NCI-H2171 (cell line): Measurements from ENCODE around the gene SRSF11.

Experiments used
- DNase-seq: peaks from one replicate; lab custom pipeline; 2025; lab: John Stamatoyannopoulos, UW

SRSF11 gene

DNA sequence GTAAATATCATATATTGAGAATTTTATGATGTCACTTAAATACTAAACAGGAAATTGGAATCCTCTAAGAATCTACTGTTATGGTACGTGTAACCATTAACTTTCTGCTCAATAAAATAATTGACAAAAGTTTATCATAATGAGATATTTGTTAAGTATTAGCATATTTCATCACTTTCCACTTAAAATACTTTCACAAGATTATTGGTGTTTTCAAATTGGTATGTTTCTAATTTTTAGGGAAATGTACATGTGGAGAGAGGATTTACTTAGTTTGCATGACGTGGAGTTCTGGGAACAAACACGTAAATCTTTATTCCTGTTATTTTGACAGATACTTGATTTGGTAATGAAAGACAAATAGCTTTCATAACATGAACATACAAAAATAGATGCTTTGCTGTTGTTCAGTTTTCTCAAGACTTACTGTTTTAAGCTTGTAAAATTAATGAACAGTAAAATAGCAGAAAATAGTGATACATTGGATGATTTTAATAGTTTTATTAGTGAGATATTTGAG lies 1.6 kb downstream of the SRSF11 start:
- no peak for DNase-seq

GRCh38 chr1:70224954-70225353 lies 3.8 kb downstream of the SRSF11 start:
- DNase-seq = no peak

DNA sequence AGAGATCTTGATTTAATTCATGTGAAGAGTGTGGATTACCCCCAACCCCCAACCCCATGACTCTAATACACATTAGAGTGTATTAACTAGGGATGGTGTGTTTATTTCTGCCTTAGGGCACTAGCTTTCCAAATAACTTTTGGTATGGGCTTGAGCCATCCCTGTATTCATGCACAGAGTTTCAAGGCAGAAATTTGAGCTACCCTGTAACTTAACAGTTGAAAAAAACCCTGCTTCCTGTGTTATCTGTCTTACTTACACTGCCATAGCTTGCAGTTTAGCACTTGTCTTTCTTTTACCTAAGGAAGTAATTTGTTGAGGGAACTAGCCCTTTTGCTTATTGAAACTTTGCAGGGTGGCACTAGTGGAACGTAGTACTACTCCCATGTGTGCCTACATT lies 6.3 kb downstream of the SRSF11 start:
- DNase-seq = no peak

DNA sequence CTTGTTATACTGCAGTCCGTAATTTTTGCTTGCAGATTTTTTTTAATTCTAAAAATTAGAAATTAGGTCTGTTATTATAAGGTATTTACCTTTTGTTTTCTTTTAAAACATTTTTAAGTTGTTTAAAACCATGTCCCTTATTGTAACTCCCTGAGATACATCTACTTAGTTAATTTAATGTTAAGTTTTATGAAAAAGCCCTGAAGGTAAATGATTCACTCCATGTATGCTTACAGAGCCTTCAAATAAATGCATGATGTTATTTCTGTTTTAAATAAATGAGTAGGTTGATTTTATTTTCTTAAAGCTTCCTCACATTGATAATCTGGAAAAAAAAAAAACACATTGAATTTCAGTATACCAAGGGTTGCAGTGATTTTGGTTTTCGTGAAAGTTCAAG lies 7.5 kb downstream of the SRSF11 start:
- DNase-seq = no peak

DNA sequence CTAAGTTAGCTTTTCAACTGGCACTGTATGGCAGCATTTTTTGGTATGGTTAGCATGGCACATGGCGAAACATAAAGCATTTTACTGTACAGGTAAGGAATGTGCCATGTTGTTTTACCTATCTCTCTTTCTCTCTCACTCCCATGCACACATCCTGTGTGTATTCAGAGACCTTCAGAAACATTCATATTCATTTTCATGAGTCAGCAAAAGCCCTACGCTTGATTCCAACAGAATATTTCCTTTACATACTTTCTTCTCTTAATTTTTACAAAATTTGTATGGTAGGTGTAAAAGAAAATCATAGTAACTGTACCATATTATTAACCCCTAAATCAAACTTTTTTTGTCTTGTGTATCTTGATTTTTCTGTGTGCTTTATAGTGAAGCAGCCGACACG lies 10.3 kb downstream of the SRSF11 start:
- no peak for DNase-seq

- no peak for DNase-seq
Observed at GRCh38 chr1:70234733-70235132, 13.6 kb downstream of the SRSF11 start.

DNA sequence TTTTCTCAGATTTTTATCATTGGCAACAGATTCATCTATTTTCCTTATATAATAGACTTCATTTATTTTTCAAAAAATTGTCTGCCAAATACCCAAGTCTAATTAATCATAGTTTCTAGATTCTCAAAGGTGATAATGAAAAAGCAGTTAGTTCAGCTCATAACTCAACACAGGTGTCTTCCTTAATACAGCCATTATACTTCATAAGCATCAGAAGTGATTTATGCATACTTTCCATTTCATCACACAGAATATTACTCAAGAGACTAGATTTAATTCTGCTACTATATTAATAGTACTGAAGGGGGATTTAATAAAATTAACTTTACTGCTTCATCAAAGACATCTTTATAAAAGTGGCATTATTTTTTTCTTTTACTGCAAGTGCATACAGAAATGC lies 18.8 kb downstream of the SRSF11 start:
- no peak for DNase-seq

GRCh38 chr1:70247122-70247521 lies 25.9 kb downstream of the SRSF11 start:
- DNase-seq = no peak

DNA sequence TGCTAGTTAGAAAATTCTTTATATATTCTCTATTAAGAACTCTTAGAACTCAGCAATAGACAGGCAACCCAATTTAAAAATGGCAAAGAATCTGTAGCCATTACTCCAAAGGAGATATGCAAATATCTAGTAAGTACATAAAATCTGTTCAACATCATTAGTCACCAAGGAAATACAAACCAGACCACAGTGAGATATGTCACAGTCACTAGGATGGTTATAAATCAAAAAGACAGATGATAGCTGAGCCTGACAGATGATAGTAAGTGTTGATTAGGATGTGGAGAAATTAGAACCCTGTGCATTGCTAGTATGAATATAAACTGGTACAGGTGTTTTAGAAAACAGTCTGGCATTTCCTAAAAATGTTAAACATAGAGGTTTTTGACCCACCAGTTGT lies 26.6 kb downstream of the SRSF11 start:
- DNase-seq = no peak

DNA sequence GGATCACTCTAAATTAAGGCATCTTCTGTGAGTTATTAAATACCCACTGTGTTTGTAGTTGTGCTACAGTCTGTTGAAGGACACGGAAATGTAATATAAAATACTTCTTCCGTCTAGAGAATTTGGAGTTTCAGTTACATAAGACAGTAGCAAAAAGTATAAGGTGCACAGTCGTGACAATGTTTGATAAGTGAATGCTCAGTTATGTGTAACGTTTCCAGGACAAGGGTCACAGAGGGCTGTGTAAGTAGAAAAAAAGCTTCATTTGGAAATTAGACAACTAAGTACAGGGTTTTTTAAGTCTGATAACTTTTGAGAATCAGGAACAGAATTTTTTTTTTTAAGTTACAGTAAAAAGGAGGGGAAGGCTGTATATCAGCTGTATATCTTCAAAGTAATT lies 27.5 kb downstream of the SRSF11 start:
- DNase-seq = no peak

DNA sequence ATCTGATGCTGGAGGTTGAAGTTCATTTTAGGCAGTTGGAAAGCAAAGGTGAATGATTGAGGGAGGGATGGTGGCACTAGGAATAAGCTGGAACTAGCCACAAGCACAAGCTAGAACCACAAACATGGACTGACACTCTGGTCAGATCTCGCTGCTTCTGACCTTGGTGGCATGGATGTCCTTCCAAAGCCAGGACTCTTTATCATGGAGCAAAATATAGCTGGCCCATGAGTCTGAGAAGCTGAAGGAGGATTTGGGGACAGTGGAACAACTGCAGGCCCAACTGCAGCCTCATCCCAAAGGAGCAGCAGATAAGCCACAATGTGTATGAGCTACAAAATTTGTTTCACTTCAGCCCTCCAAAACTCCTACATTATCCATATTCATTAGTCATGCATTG lies 35.5 kb downstream of the SRSF11 start:
- DNase-seq = no peak

DNA sequence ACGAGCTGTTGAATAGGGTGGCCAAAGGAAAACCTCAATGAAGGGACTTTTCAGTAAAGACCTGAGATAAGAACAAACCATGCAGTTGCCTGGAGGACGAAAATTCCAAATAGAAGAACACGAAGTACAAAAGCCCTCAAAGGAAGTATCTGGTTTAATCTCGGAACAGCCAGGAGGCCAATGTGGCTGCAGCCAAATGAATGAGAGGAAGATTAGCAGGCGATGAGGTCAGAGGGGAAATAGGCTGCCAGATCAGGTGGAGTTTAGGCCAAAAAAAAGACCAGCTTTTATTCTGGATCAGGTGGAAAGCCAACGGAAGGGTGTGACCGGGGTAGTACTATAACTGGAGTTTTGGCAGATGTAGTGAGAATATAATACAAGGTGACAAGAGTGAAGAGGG lies 43.7 kb downstream of the SRSF11 start:
- DNase-seq = no peak

DNA sequence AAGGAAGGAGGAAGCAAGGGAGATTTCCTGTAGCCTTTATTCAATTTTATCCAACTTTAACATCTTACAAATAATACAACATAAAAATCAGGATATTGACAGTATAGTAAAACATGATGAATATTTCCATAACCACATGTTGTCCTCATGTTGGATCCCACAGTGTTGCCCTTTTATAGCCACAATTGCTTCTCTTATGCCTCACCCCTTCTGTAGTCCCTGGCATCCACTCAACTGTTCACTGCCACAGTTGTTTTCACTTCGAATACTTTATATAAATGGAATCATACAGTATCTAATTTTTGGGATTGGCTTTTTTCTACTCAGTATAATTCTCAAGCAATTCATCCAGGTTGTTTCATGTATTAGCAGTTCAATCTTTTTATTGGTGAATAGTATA lies 44.8 kb downstream of the SRSF11 start:
- no peak for DNase-seq

GRCh38 chr1:70277875-70278274 lies 56.7 kb downstream of the SRSF11 start:
- no peak for DNase-seq

DNA sequence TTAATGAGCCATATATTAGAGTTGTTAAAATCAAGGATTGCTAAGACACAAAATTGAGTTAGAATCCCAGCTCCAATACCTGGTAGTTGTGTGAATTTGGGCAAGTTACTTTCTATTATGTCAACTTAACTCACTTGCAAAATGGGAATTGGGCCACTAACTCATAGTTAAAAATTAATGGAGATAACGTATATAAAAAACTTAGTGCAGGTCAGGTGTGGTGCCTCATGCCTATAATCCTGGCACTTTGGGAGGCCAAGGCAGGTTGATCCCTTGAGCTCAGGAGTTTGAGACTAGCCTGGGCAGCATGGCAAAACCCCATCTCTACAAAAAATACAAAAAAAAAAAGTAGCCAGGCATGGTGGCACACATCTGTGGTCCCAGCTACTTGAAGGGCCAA lies 57.5 kb downstream of the SRSF11 start:
- DNase-seq = no peak

DNA sequence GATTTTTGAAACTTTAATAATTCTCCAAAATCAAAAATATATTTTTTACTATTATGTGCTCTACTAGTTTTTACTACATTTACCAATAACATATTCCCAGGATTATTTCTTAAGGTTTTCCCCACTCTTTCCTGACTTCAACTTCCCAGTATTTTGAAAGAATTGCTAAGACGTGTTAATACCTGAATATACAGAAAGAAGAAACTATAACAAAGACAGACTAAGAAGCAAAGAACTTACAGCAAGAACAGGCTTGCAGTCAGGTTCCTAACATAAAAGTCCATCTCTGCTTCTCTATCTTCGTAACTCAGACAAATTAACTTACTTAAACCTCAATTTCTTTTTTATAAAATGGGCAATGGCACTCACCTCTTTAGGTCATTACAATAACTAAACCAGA lies 63.2 kb downstream of the SRSF11 start:
- no peak for DNase-seq

GRCh38 chr1:70286453-70286852 lies 65.3 kb downstream of the SRSF11 start:
- DNase-seq = no peak

DNA sequence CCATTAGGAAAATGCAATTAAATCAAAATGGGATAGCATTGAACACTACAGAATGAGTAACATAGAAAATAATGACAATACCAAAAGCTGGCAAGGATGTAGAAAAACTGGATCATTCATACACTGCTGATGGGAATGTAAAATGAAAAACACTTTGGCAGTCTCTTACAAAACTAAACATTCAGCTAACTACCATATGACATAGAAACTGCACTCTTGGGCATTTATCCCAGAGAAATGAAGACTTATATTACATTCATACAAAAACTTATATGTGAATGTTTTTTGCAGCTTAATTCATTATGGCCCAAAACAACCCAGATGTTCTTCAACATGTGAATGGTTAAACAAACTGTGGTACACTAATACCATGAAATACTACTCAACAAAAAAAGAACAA lies 67.0 kb downstream of the SRSF11 start:
- no peak for DNase-seq

- DNase-seq = no peak
Observed at GRCh38 chr1:70290218-70290617, 69.0 kb downstream of the SRSF11 start.

GRCh38 chr1:70293186-70293843 lies 72.1 kb downstream of the SRSF11 start:
- no peak for DNase-seq

DNA sequence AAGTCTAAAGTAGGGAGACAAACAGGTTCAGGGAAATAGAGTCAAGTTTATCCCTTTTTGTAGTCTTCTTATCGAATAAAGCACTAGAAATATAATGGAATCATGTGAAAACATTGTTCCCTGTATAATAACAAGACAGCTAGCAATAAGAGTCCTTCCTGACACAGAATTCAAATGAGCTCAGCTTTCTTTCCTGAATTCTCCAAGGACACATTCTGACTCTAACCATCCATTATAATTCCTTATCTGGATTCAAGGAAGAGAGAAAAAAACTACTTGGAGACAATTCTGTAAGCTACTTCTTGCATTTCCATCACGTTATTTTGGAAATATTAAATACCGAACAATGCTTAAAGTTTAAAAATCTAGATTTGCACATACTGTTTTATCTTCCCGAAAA lies 74.6 kb downstream of the SRSF11 start:
- no peak for DNase-seq

DNA sequence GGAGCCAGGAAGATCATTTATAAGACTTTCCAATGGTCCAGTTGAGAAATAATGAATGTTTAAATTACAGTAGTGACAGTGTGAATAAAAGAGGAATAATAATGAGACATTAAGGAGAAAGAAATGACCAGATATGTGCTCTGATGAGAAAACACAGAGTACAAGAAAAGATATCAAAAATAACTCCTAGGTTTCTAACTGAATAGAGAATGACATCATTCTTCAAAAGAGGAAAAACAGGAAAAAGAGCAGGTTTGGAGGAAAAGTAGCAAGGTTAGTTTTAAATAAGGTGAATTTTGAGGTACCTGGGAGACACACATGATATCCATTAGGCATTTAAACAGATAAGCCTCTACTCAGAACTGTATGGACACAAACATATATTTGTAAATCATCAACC lies 78.3 kb downstream of the SRSF11 start:
- DNase-seq = no peak
